A549 treated with CpdA at 1 μM for 4 hours (cell line): ENCODE data around the gene FARSA. TPM values are rescaled to one million over a fixed set of nuclear protein-coding genes. Genes with fewer than 3 reads are reported as not detected.

ENCODE experiments used
- total RNA-seq: library from RNA; stranded (reverse); fragments of 200-300 nt; extraction: Qiagen RNA extraction; gene quantifications from 5 replicates; pipeline ENCODE4 v1.2.3, GENCODE V29; 2022; ENCODE audit warnings: low read depth

Gene FARSA
- 77.7 to 87.4 TPM (median 81.4 TPM) in 5 replicates for total RNA-seq

DNA sequence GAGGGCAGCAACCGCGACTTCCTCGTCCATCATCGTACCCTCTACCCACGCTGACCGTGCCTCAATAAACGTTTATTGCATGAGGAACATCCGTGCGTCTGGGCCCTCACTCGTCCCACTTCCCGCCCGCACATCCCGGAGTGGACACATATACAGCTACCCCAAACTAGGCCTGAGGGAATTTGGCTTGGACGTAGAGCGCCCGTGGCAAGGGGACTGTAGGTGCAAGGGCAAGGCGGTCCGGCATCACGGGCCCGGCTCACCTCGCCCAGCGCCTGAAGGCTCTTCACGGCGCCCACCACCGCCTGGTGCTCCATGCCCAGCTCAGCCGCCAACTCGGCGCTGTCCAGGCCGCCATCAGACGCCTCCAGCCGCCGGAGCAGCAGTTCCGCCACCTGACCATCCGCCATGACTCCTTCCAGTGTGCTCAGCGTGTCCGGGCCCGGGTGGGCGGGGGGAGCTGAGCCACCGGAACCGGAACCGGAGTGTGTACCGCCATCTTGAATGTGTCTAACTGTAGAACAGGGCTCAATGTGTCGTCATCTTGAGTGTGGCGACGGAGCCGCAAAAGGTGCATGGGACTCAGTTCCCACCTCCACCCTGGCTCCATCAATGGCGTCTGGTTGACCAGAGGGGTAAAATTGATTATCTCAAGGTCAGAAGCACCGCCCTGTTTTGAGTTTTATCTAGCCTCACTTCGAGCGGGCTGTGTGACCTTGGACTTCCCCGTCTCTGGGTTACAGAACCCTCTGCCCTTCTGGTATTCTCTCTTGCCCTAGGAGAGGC lies at the start of gene FARSA:
TSS of gene FARSA (minus strand) at position 425 of the 786 bp plus-strand sequence. CDS start at position 410, 15 bp downstream.

DNA sequence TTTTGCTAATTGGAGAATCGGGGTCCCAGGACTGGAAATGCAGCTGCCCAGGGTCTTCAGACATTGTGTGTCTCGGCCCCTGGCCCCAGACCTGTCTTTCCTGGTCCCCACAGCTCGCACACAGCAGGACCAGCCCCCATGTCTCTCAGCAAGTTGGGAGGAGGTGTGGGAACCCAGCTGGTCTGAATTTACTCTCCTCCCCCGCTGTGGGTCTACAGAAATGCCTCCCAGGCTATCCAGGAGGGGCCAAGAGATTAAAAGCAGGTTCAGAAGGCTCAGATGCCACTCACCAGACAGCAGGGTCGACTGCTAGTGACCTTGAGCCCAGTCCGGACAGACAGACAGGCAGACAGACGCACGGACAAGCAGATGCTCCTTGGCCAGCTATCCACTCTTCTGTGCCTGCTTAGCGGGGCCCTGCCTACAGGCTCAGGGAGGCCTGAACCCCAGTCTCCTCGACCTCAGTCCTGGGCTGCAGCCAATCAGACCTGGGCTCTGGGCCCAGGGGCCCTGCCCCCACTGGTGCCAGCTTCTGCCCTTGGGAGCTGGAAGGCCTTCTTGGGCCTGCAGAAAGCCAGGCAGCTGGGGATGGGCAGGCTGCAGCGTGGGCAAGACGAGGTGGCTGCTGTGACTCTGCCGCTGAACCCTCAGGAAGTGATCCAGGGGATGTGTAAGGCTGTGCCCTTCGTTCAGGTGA lies 35.9 kb upstream of the FARSA start, which contains the start of gene DAND5:
TSS of gene DAND5 (plus strand) at position 285 of the 697 bp plus-strand sequence. CDS start at position 370, 85 bp downstream.

DNA sequence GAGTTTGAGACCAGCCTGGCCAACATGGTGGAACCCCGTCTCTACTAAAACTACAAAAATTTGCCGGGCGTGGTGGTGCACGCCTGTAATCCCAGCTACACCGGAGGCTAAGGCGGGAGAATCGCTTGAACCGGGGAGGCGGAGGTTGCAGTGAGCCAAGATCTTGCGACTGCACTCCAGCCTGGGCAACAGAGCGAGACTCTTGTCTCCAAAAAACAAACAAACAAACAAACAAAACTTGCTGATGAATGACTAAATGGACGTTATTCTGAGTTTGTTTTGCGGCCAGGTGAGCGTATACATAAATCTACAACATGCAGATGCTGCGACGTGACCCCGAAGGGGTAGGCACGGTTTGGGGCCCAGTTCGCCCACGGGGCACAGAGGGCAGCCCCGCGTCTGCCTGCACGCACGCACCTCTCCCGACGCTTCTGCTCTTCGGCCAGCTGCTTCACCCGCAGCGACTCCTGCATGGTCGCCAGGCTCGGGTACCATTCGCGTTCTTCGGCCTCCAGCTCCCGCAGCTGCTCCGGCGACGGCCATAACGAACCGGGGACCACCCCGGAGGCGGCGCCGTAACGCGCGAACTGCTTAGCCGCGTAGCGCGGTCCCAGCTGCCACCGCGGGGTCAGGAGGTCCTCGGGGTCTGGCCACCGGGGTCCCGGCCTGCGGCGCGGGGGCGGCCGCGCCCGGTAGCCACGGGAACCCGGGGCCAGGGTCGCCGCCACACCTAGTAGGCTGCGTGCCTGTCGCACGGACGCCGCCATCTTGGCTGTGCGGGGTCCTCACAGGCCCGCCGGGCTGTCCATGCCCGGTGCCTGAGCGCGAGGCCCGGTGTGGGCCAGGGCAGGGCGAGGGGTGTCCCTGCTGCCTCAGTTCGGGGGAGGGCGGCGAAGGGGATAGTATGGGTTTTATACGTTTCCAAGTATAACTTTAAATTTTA lies 23.2 kb upstream of the FARSA start, which contains the start of gene GADD45GIP1:
TSS of gene GADD45GIP1 (minus strand) at position 778 of the 943 bp plus-strand sequence. CDS start at position 767, 11 bp downstream.

DNA sequence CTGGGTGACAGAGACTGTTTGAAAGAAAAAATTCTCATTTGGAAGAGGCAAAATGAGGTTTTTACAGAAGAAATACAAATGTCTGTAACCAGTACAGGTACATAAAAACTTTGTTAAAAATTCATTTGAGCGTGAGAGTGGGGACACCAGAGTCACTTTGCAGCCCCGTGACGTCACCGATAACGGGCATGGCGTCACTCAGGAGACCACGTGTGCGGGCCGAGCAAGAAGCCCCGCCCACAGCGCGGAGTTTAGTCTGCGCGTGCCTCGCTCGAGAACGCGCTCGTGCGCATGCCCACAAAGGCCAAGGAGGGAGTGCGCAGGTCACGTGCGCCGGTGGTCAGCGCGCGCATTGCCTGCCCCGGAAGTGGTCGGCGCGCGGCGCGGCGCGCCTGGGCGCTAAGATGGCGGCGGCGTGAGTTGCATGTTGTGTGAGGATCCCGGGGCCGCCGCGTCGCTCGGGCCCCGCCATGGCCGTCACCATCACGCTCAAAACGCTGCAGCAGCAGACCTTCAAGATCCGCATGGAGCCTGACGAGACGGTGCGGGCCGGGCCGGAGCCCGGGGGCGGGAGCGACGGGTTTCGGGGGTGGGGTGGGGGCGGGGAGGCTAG lies 12.1 kb upstream of the FARSA start, which contains the start of gene RAD23A:
TSS of gene RAD23A (plus strand) at position 384 of the 613 bp plus-strand sequence. CDS start at position 471, 87 bp downstream.

DNA sequence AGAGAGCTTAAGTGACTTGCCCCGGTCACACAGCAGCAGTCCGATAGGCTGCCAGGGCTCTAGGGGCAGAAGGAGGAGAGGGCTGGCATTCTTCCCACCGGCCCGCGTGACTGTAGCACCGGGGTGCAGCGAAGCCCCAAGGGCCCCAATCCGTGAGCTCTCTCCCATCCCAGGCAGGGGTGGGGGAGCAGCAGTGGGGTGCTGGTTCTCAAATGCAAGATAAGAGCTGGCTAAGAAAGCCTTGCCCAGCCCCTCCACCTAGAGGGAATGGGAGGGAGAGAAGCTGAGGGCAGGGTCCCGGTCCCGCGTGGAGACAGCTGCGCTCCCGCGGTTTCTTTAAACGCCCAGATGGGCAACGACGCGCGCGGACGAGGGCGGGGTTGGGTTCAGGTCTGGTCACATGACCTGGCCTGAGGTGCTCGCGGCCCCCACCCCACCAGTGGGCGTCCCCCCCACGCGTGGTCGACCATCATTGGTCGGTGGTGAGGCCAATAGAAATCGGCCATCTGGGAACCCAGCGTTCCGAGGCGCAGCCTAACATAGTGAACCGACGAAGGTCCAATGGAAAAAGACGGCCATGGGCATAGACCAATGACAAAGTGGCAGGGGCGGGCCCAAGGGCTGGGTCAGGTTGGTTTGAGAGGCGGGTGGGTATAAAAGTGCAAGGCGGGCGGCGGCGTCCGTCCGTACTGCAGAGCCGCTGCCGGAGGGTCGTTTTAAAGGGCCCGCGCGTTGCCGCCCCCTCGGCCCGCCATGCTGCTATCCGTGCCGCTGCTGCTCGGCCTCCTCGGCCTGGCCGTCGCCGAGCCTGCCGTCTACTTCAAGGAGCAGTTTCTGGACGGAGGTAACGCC lies 4.6 kb upstream of the FARSA start, which contains the start of gene CALR:
TSS of gene CALR (plus strand) at position 683 of the 852 bp plus-strand sequence. CDS start at position 754, 71 bp downstream.

DNA sequence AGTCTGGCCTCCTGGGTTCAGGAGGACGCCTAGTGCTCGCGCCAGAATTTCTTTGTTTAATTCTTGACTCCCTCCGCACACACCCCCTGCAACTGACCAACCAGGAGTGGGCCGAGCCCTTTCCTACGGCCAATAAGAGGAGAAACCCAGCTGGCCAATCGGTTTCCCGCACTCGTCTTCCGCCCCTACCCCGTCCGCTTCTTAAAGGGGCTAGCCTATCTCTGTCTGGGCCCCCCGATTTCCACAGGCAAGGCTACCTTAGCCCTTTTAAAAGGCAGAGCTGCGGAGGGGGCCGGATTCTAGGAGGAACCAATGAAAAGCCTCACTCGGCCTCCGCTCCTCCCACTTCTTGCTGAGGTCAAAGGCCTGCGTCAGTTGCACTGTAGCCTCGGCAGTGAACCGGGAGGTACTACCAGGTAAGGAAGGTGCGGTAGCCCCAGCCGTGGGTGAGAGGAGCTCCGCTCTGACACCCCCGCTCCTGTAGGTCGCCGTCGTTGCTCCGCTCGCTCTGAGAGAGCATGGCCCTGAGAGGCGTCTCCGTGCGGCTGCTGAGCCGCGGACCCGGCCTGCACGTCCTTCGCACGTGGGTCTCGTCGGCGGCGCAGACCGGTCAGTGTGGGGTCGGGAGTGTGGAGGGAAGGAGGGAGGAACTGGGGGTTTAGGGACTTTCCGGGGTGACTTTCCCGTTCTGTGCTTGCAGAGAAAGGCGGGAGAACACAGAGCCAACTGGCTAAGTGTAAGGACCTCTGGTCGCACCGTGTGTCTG lies 42.5 kb downstream of the FARSA start, which contains the start of gene GCDH:
TSS of gene GCDH (plus strand) at position 374 of the 766 bp plus-strand sequence. CDS start at position 519, 145 bp downstream.

DNA sequence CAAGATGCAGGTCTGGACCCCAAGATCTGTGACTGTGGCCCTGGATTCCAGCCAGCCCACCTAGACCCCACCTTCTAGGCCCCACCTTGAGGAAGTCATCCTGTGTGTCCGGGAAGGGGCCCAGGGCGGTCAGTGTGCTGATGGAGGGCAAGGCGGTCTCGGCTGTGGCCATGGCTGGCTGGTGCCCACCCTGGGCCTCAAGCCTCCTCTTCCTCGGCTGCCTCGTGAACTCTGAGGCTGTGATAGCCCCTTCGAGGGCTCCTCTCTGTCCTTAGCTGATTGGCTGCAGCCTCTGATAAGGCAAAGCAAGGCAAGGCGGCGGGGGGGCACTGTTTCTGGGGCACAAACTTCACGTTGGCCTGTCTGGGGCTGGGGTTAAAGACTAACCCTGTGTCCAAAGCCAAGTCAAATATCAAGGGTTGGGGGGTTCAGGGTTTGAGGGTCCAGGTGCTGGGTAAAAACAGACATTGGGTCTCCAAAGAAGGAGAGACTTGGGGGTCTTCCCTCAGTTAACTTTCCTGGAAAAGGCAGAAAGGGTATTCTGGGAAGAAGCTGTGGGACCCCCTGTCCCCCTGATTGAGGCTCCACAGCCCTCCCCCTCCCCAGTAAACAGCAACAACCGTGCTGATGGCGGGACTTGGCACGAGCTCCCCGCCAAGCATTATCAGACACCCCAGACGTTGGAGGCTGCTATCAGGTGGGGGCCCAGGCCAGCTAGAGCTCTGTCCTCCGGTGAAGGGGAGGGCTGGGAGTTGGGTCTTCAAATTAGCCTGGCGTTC lies 46.4 kb downstream of the FARSA start, which contains the start of gene KLF1:
TSS of gene KLF1 (minus strand) at position 233 of the 779 bp plus-strand sequence. CDS start at position 172, 61 bp downstream.

DNA sequence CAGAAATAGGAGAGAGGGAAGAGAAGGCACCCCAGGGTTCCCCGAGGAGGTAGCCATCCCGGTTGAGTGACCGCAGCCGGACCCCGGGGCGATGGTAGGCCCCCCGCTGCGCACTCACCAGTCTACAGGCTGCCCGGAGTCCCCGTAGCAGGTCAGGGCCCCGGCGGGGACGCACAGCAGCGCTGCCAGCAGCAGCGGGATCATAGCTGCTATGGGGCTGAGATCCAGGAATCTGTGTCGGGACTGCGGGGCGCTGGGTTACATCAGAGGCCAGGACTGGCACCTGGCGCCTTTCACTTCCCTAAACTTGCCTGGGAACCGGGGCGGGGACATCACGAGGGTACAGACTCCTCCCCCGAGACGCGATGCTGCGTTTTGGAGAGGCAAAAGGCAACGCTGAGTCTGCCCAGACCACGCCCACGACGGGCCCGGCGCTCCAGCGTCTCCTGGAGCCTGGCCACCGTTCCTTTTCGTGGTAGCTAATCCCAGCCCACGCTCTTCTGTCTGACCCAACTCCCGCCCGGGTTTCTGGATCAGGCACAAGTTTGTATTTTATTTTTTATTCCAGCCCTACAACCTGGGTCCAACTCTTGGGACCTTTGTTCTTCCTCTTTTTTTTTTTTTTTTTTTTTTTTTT lies 52.2 kb downstream of the FARSA start, which contains the start of gene DNASE2:
TSS of gene DNASE2 (minus strand) at position 278 of the 637 bp plus-strand sequence. CDS start at position 204, 74 bp downstream.

Other genes starting within 250 kb of the FARSA start
- gene GNG14, start 245.7 kb downstream of the FARSA start, total RNA-seq, result not detected in 5 replicates
- 9.4 to 13.1 TPM (median 11.1 TPM) in 5 replicates for gene FBXW9, start 237.1 kb downstream of the FARSA start, total RNA-seq
- gene TNPO2, start 209.8 kb downstream of the FARSA start, total RNA-seq, result 26.5 to 38.1 TPM (median 34.8 TPM) in 5 replicates
- 154 to 217 TPM (median 198 TPM) in 5 replicates for gene TRIR, start 199.0 kb downstream of the FARSA start, total RNA-seq
- 66.0 to 99.1 TPM (median 96.6 TPM) in 5 replicates for gene GET3, start 196.2 kb downstream of the FARSA start, total RNA-seq
- 0.05 to 0.10 TPM (median 0.08 TPM) in 3 of 5 replicates, not detected in the others for gene BEST2, start 181.9 kb downstream of the FARSA start, total RNA-seq
- gene HOOK2, start 158.2 kb downstream of the FARSA start, total RNA-seq, result 9.1 to 13.2 TPM (median 10.1 TPM) in 5 replicates
- gene JUNB, start 142.2 kb downstream of the FARSA start, total RNA-seq, result 80.8 to 152 TPM (median 131 TPM) in 5 replicates
- 0.41 to 0.94 TPM (median 0.74 TPM) in 5 replicates for gene PRDX2, start 131.9 kb downstream of the FARSA start, total RNA-seq
- 8.2 to 20.2 TPM (median 11.8 TPM) in 4 of 5 replicates, not detected in the other for gene THSD8, start 131.6 kb downstream of the FARSA start, total RNA-seq
- gene RNASEH2A, start 127.1 kb downstream of the FARSA start, total RNA-seq, result 26.5 to 49.9 TPM (median 42.8 TPM) in 5 replicates
- 0.10 to 0.77 TPM (median 0.27 TPM) in 4 of 5 replicates, not detected in the other for gene RTBDN, start 99.1 kb downstream of the FARSA start, total RNA-seq
- 1.0 to 3.0 TPM (median 1.9 TPM) in 5 replicates for gene MAST1, start 95.2 kb downstream of the FARSA start, total RNA-seq
- gene DNASE2, start 52.3 kb downstream of the FARSA start, total RNA-seq, result 26.4 to 33.8 TPM (median 31.6 TPM) in 5 replicates
- gene KLF1, start 46.5 kb downstream of the FARSA start, total RNA-seq, result 0.08 TPM in 1 of 5 replicates, not detected in the others
- gene GCDH, start 42.6 kb downstream of the FARSA start, total RNA-seq, result 8.9 to 12.5 TPM (median 9.9 TPM) in 5 replicates
- gene SYCE2, start 14.4 kb downstream of the FARSA start, total RNA-seq, result 0.23 to 0.55 TPM (median 0.40 TPM) in 5 replicates
- 606 to 640 TPM (median 607 TPM) in 5 replicates for gene CALR, start 4.9 kb upstream of the FARSA start, total RNA-seq
- 73.6 to 84.7 TPM (median 79.2 TPM) in 5 replicates for gene RAD23A, start 12.2 kb upstream of the FARSA start, total RNA-seq
- 30.1 to 55.5 TPM (median 52.4 TPM) in 5 replicates for gene GADD45GIP1, start 23.5 kb upstream of the FARSA start, total RNA-seq
- gene DAND5, start 35.9 kb upstream of the FARSA start, total RNA-seq, result 0.09 to 0.16 TPM in 2 of 5 replicates, not detected in the others
- 3.8 to 5.0 TPM (median 4.2 TPM) in 5 replicates for gene NFIX, start 61.8 kb upstream of the FARSA start, total RNA-seq
- gene LYL1, start 169.1 kb upstream of the FARSA start, total RNA-seq, result 0.62 to 1.0 TPM (median 0.77 TPM) in 5 replicates
- gene TRMT1, start 183.0 kb upstream of the FARSA start, total RNA-seq, result 39.1 to 48.0 TPM (median 46.0 TPM) in 5 replicates
- 34.1 to 43.7 TPM (median 40.6 TPM) in 5 replicates for gene NACC1, start 184.6 kb upstream of the FARSA start, total RNA-seq
- gene STX10, start 216.7 kb upstream of the FARSA start, total RNA-seq, result 42.3 to 63.0 TPM (median 60.7 TPM) in 5 replicates
- gene IER2, start 216.7 kb upstream of the FARSA start, total RNA-seq, result 60.3 to 91.4 TPM (median 81.0 TPM) in 5 replicates